GM12865 (cell line): ENCODE data around the gene STAG2.

Experiments used
- DNase-seq: peaks from one replicate; pipeline ENCODE4 v3.0.0; 2010; ENCODE audit warnings: low read depth
- H3K4me3 ChIP-seq: 2 replicates; pipeline ENCODE4 v1.5.1; 2011; ENCODE audit warnings: mild to moderate bottlenecking, low read depth, low read length, control low read depth
- CTCF ChIP-seq: IDR thresholded peaks from 2 replicates; pipeline ENCODE4 v1.5.1; 2011; ENCODE audit warnings: low read length, control low read depth, low read depth, inconsistent platforms; ENCODE audit not compliant: insufficient read depth; ENCODE audit errors: missing control alignments

The STAG2 gene

GRCh38 chrX:123975180-123975579 lies 13.7 kb downstream of the STAG2 start:
- DNase-seq = no peak
- TF ChIP-seq CTCF = no peak

GRCh38 chrX:123976706-123977316 lies 15.3 kb downstream of the STAG2 start:
- no peak for DNase-seq
- H3K4me3 ChIP-seq = no peak overlapping the region
- no peak for TF ChIP-seq CTCF

More at GRCh38 chrX:123975180-123975579, 13.7 kb downstream of the STAG2 start:
- no peak overlapping the region for H3K4me3 ChIP-seq

GRCh38 chrX:123983240-123983639 lies 21.7 kb downstream of the STAG2 start:
- no peak for DNase-seq
- TF ChIP-seq CTCF = no peak
- no peak overlapping the region for H3K4me3 ChIP-seq

GRCh38 chrX:123986377-123986776 lies 24.9 kb downstream of the STAG2 start:
- TF ChIP-seq CTCF = no peak
- no peak overlapping the region for H3K4me3 ChIP-seq
- DNase-seq = no peak

GRCh38 chrX:123988423-123989111 lies 27.1 kb downstream of the STAG2 start:
- H3K4me3 ChIP-seq = no peak overlapping the region
- TF ChIP-seq CTCF = no peak

GRCh38 chrX:123989235-123989634 lies 27.7 kb downstream of the STAG2 start:
- DNase-seq = no peak
- no peak for TF ChIP-seq CTCF
- H3K4me3 ChIP-seq = no peak overlapping the region

More at GRCh38 chrX:123988423-123989111, 27.1 kb downstream of the STAG2 start:
- DNase-seq = no peak
